Ammon's horn (tissue), 1 donor: ENCODE measurements around the gene TNKS2.
"Not testable (repeated sequence)": the region's sequence is repeated elsewhere in the genome, so short reads cannot be mapped to it uniquely, and the experiment has no call there.

Source experiments
- DNase-seq: peaks from one replicate; pipeline ENCODE4 v3.0.0-alpha.2; 2016; ENCODE audit warnings: low spot score

The TNKS2 gene

DNA sequence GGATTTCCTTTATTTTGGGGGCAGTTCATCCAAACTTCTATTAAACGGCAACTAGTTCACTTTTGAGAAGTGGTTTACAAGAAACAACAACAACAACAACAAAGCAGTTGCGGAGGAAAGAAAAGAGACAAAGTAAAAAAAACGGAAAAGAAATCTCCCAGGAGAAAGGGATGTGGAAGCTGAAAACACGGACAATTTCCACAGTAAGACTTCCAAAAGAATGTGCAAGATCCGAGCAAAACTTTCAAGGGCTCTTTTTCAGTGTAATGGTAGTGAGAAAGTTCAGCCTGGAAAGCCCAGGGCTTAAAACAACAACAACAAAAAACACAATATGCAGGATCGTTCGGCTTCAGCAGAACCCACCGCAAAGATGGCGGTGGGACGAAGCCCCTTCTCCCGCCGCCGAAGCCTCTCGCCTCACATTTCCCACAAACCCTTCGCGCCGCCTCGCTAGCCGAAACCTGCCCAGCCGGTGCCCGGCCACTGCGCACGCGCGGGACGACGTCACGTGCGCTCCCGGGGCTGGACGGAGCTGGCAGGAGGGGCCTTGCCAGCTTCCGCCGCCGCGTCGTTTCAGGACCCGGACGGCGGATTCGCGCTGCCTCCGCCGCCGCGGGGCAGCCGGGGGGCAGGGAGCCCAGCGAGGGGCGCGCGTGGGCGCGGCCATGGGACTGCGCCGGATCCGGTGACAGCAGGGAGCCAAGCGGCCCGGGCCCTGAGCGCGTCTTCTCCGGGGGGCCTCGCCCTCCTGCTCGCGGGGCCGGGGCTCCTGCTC lies at the start of gene TNKS2:
TNKS2 (plus strand) TSS at position 553 of the 775 bp plus-strand sequence. CDS start 265 bp downstream, outside the sequence.
- peak; percentile 93 for DNase-seq

- DNase-seq: not testable (repeated sequence)
Observed at GRCh38 chr10:91749592-91749991, 48.6 kb upstream of the TNKS2 start.

- no peak for DNase-seq
Observed at GRCh38 chr10:91756286-91756685, 41.9 kb upstream of the TNKS2 start.

DNA sequence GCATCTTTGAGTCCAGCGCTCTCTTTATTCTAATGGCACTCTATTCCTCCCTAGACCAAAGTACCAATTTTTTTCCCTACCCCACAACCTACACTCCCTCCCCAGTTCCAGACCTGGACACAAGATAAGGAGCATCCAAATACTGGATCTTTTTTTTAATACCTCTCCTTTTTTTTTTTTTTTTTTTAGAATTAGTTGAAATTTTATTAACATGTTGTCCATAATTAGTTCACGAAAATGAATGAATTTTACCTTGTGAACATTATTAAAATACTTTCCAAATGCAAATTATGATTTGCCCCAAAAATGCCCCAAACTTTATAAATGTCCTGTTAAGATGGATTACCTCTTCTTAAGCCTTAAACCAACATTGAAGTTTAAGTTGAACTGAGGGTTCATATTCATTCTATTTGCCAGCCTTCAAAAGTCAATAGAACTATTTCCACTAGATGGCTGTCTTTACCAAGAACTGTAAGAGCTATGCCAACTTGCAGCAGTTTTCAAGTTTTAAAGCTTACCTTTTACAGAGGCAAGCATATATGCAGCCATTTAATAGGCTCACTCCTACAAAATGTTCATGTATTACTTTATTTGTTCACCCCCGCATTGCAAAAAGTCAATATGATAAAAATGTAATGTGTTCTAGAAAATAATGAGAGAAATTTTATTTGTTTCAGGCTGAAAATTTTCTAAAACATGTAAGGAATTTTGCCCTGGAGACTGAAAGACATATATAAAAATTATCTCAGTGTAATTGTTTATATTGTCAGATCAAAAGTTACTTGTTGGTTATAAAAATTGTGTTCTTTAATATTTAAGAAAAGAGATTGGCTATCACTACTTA lies 39.7 kb upstream of the TNKS2 start:
- peak; percentile 59 for DNase-seq

DNA sequence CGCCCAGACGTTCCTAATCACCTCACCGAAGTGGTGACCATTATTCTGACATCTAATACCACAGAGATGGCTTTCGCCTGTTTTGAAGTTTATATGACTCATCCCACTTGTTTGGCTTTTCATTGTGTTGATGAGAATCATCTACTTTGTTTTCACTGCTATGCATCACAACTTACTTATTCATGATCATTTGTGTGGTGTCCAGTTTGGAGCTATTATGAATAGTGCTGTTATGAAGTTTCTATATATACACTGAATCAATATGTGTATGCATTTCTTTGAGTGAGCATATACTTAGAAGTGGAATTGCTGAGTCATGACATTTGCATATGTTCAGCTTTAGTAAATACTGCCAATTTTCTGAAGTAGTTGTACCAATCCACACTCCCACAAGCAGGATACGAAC lies 38.6 kb upstream of the TNKS2 start:
- DNase-seq: no peak

- no peak for DNase-seq
Observed at GRCh38 chr10:91761721-91762120, 36.5 kb upstream of the TNKS2 start.

DNA sequence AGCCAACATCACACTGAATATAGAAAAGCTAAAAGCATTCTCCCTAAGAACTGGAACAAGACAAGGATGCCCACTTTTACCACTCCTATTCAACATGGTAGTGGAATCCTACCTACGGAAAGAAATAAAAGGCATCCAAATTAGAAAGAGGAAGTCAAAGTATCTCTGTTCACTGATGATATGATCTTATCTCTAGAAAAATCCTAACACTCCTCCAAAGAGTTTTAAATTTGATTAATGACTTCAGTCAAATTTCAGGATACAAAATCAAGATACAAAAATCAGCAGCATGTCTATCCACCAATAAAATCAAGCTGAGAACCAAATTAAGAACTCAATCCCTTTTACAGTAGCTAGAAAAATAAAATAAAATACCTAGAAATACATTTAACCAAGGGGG lies 35.3 kb upstream of the TNKS2 start:
- DNase-seq: no peak

DNA sequence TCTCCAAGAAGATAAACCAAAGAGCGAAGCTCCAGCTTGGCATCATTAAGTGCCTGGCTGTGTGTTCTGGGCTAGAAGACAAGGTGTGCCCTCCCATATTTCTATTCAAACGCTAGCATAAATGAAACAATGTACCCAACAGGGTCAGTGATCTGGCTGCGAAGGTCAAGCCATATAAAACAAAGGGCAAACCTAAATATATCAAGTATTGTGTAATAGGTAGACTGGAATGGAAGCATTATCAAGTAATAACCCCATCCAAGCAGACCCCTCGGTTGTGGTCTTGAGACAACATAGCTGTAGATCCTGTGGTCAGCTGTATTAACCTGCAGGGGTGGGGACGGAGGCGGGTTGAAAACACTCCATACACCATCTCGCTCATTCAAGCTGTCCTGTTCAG lies 31.6 kb upstream of the TNKS2 start:
- no peak for DNase-seq

- no peak for DNase-seq
Observed at GRCh38 chr10:91768123-91768522, 30.1 kb upstream of the TNKS2 start.

GRCh38 chr10:91771907-91772306 lies 26.3 kb upstream of the TNKS2 start:
- no peak for DNase-seq

DNA sequence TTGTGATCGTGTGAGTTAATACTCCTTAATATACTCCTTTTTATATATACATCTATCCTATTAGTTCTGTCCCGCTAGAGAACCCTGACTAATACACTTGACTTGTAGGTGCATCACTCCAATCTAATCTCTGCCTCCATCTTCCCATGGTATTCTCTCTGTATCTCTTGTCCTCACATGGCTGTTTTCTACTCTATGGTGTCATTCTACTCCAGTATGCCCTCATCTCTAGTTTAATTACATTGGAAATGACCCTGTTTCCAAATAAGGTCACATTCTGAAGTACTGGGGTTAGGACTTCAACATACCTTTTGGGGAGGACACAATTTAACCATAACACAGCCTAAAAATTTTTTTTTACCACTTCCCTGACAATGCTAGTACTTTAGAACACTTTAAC lies 25.8 kb upstream of the TNKS2 start:
- DNase-seq: no peak

DNA sequence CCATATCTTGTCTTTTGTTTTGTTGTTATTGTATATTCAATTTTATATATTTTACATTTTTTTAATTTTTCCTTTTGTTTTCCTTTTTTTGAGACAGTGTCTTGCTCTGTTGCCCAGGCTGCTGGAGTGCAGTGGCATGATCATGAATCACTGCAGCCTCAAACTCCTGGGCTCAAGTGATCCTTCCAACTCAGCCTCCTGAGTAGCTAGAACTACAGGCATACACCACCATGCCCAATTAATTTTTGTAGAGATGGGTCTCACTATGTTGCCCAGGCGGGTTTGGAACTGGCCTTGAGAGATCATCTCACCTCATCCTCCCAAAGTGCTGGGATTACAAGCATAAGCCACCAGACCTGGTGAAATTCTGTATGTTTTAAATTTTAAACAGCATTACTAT lies 25.4 kb upstream of the TNKS2 start:
- no peak for DNase-seq

GRCh38 chr10:91774571-91774970 lies 23.7 kb upstream of the TNKS2 start:
- DNase-seq: no peak

DNA sequence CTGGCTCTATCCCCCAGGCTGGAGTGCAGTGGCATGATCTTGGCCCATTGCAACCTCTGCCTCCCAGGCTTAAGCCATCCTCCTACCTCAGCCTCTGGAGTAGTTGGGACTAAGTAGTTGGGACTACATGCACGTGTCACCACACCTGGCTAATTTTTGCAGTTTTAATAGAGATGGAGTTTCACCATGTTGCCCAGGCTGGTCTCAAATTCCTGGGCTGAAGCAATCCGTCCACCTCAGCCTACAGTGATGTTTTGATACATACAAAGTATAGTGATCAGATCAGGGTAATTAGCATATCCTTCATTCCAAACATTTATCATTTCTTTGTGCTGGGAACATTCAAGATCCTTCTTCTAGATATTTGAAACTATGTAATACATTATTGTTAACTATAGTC lies 22.5 kb upstream of the TNKS2 start:
- DNase-seq: no peak

DNA sequence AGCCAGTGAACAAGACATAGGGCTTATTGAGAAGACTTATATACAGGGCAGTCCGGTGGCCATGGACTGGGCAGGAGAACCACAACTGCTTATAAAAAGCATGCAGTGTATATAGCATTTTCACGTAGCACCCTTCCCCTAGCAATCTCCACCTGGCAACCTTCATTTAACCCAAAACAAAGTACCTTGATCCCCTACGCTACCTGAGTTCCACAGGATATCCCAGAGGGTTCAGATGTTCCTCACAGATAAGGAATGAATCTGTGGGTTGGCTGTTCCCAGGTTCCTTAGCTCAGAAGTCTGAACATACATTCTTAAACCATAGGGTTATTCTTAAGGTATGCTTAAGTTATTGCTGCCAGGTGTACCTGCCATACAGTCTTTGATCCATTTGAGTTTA lies 22.0 kb upstream of the TNKS2 start:
- DNase-seq: no peak

- DNase-seq: no peak
Observed at GRCh38 chr10:91778485-91778884, 19.7 kb upstream of the TNKS2 start.

DNA sequence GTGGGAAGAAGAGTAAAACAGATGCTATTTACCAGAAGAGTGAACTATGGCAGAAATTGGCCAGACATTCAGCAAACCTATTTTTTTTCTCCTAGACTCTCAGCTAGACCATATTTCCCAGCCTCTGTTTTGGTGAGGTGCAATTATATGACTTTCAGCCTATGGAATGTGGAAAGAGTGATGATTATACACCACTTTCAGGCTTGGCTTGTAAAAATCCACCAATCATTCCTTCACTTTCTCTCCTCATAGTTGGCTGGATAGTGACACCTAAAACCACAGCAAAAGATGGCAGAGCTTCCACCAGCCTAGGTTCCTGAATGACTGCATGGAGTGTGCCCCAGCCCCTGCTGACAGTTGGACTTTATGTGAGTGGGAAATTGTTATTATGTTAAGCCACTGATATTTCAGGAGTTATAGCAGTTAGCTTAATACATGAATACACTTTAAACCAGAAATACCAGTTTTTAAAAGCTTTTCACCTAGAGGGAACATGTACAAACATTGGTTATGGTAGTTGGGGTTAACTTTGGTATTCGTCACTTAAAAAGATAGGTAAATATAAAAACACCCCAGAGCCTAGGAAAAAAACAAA lies 19.1 kb upstream of the TNKS2 start:
- no peak for DNase-seq

DNA sequence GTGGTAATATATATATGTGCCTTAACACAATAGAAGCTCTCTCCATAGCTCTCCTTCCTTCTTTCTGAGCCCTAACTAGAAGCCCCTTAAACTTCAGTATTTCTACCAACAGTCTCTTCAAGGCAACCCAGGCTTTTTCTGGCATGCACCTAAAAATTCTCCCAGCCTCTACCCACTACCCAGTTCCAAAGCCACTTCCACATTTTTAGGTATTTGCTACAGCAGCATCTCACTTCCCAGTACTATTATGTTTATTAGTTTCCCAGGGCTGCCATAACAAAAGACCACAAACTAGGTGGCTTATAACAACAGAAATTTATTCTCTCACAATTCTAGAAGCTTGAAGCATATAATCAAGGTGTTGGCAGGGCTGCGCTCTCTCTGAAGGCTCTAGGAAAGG lies 15.7 kb upstream of the TNKS2 start:
- no peak for DNase-seq

GRCh38 chr10:91785830-91786229 lies 12.4 kb upstream of the TNKS2 start:
- DNase-seq: no peak

DNA sequence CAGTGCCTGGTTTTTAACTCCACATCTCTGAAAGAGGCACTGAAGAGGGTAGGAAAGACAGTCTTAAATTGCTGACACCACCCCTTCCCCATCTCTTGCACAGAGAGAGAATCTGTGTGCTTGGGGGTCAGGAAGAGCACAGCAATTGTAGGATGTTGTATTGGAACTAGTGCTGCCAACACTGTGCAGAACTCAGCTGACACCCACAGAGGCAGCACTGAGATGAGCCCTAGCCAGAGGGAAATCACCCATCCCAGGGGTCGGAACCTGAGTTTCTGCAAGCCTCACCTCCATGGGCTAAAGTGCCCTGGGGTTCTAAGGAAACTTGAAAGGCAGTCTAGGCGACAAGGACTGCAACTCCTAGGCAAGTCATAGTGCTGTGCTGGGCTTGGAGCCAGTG lies 11.0 kb upstream of the TNKS2 start:
- DNase-seq: no peak

GRCh38 chr10:91787810-91788209 lies 10.4 kb upstream of the TNKS2 start:
- no peak for DNase-seq

- no peak for DNase-seq
Observed at GRCh38 chr10:91788527-91788926, 9.7 kb upstream of the TNKS2 start.
